H1 (cell line): ENCODE measurements around the gene FRMD6. TPM values are rescaled to one million over a fixed set of nuclear protein-coding genes. Genes with fewer than 3 reads are reported as not detected.

Experiments
- ASH2L ChIP-seq: fragments of 200-600, 300-600 bp; sonication (generic); IDR thresholded peaks from one replicate; pipeline ENCODE4 v1.7.1; 2017; ENCODE audit warnings: low read length
- CREB1 ChIP-seq: IDR thresholded peaks from 2 replicates; pipeline ENCODE4 v1.6.1; 2012; ENCODE audit warnings: inconsistent platforms
- SIX5 ChIP-seq: IDR thresholded peaks from 2 replicates; pipeline ENCODE4 v1.6.1; 2011; ENCODE audit warnings: mild to moderate bottlenecking, low read depth, low read length
- SP2 ChIP-seq: IDR thresholded peaks from 2 replicates; pipeline ENCODE4 v1.6.1; 2012; ENCODE audit warnings: mild to moderate bottlenecking, low read length, inconsistent platforms
- YY1 ChIP-seq: IDR thresholded peaks from 2 replicates; pipeline ENCODE4 v1.6.1; 2011; ENCODE audit warnings: low read depth, mild to moderate bottlenecking, low read length
- polyA plus RNA-seq, 7 experiments: library from polyadenylated mRNA; depleted of rRNA in 3 of 7; stranded (reverse) in 5 of 7; unstranded in 2 of 7; fragments of >200 nt in 5 of 7; fragments of 200-250 nt in 2 of 7; gene quantifications; 1 replicate in 5 of 7; 2 replicates in 1 of 7; 4 replicates in 1 of 7; pipeline versions ENCODE4 v1.2.1 to v1.2.3, GENCODE V29; 2011 to 2013; ENCODE audit warnings: missing spikeins in 2 of 7, mixed read lengths in 2 of 7
- total RNA-seq: library from RNA; stranded (reverse); fragmentation: NEBNext Ultra II Directional; extraction: Animal tissue kit (Norgen Biotek cat#: 25700); gene quantifications from 2 replicates; pipeline ENCODE4 v1.2.1, GENCODE V29; 2021
- TF ChIP-seq, protein P1 (sequence below): IDR thresholded peaks from 2 replicates; pipeline ENCODE4 v1.6.1; 2012; ENCODE audit warnings: low read length, inconsistent platforms

The FRMD6 gene
- total and polyA plus RNA-seq, 2 of the 8 experiments (the other 6 are each of a cell fraction or from before 2014, with no cell fraction given) = 5.4 to 23.7 TPM

DNA sequence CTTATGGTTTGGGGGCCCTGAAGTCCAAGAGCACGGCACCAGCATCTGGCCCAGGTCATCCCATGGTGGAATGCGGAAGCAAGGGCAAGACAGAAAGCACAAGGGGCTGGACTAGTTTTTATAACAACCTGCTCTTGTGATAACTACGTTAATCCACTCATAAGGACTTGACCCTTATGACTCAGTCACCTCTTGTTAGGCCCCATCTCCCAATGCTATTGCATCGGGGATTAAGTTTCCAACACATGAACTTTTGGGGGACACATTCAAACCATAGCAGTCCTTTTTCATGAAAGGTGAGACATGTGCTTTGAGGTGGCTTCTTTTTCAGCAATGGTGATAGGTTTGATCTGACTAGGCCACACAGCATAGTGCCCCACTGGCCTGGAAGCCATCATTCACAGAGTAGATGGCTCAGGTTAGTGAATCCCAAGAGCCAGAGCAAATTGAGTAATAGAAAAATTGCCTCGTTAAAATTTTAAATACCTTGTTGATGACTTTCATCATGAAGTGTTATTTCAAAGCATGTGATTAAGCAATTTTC is 12.1 kb downstream of the FRMD6 start (continued):
- TF ChIP-seq, protein P1, sequence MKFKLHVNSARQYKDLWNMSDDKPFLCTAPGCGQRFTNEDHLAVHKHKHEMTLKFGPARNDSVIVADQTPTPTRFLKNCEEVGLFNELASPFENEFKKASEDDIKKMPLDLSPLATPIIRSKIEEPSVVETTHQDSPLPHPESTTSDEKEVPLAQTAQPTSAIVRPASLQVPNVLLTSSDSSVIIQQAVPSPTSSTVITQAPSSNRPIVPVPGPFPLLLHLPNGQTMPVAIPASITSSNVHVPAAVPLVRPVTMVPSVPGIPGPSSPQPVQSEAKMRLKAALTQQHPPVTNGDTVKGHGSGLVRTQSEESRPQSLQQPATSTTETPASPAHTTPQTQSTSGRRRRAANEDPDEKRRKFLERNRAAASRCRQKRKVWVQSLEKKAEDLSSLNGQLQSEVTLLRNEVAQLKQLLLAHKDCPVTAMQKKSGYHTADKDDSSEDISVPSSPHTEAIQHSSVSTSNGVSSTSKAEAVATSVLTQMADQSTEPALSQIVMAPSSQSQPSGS = no peak
- TF ChIP-seq ASH2L (no peak), SIX5 (no peak), YY1 (no peak), CREB1 (no peak), SP2 (no peak)
